T-helper 17 cell (primary cell): ENCODE data around the gene ZNF490. TPM values are rescaled to one million over a fixed set of nuclear protein-coding genes. Genes with fewer than 3 reads are reported as not detected.

Source experiments
- ATAC-seq: fragments of 150-1000 bp; cut with Tn5 transposase; 2 replicates; pipeline ENCODE4 v1.10.0; 2021; ENCODE audit warnings: mild to moderate bottlenecking, moderate library complexity
- DNase-seq, 3 donors: peaks; one replicate each; pipeline versions ENCODE4 v3.0.0 to v3.0.0-alpha.2; 2020 to 2021
- H3K9me3 ChIP-seq: one replicate; pipeline ENCODE4 v1.7.0; 2013; ENCODE audit warnings: low read length, mild to moderate bottlenecking; ENCODE audit not compliant: control insufficient read depth, poor library complexity, severe bottlenecking
- H3K27ac Mint-ChIP-seq: one replicate; pipeline ENCODE4 v1.8.0; 2022; ENCODE audit warnings: mild to moderate bottlenecking, moderate library complexity, mixed read lengths
- H3K27me3 Mint-ChIP-seq: one replicate; pipeline ENCODE4 v1.8.0; 2022; ENCODE audit warnings: mixed read lengths
- H3K36me3 Mint-ChIP-seq: one replicate; pipeline ENCODE4 v1.8.0; 2022; ENCODE audit warnings: low read depth, mixed read lengths
- H3K4me1 Mint-ChIP-seq: one replicate; pipeline ENCODE4 v1.8.0; 2022; ENCODE audit warnings: mild to moderate bottlenecking, mixed read lengths
- H3K4me3 Mint-ChIP-seq: one replicate; pipeline ENCODE4 v1.8.0; 2022; ENCODE audit warnings: mild to moderate bottlenecking, moderate library complexity, mixed read lengths
- total RNA-seq, 4 donors: library from RNA in 2 of 4; stranded (reverse) in 2 of 4; gene quantifications; one replicate each; pipeline ENCODE4 v1.2.3 and lab custom pipeline; 2022 to 2026

The ZNF490 gene
- total RNA-seq, 2 donors from 2014 or later = 6.8 to 7.0 TPM

- ATAC-seq = no peak
- no peak for DNase-seq
- Mint-ChIP-seq H3K36me3 (peaks cover 2% of the 10 kb centered on the region), H3K4me3 (no peak overlapping the region), H3K27ac (no peak overlapping the region), H3K27me3 (no peaks in the 10 kb centered on the region), H3K4me1 (peaks cover 45% of the 10 kb centered on the region)
- no peaks in the 10 kb centered on the region for H3K9me3 ChIP-seq
Measured at GRCh38 chr19:12546903-12547302, 63.7 kb downstream of the ZNF490 start.

- ATAC-seq = no peak
- no peaks in the 10 kb centered on the region for H3K27me3 Mint-ChIP-seq
- H3K9me3 ChIP-seq = no peaks in the 10 kb centered on the region
- H3K4me1 Mint-ChIP-seq = peaks cover 38% of the 10 kb centered on the region
- H3K36me3 Mint-ChIP-seq = peaks cover 2% of the 10 kb centered on the region
- peak overlapping the region; percentile 32 for H3K27ac Mint-ChIP-seq
- no peak for DNase-seq
- peak overlapping the region; percentile 21 for H3K4me3 Mint-ChIP-seq
Measured at GRCh38 chr19:12546068-12546467, 64.5 kb downstream of the ZNF490 start.

GRCh38 chr19:12545267-12545666 lies 65.3 kb downstream of the ZNF490 start:
- H3K27ac Mint-ChIP-seq = peak overlapping the region; percentile 32
- no peaks in the 10 kb centered on the region for H3K9me3 ChIP-seq
- H3K4me3 Mint-ChIP-seq = no peak overlapping the region
- ATAC-seq = no peak
- H3K36me3 Mint-ChIP-seq = peaks cover 2% of the 10 kb centered on the region
- no peaks in the 10 kb centered on the region for H3K27me3 Mint-ChIP-seq
- peaks cover 35% of the 10 kb centered on the region for H3K4me1 Mint-ChIP-seq
- no peak for DNase-seq

- Mint-ChIP-seq H3K27ac (no peak overlapping the region), H3K27me3 (no peaks in the 10 kb centered on the region), H3K4me1 (peaks cover 30% of the 10 kb centered on the region), H3K36me3 (peaks cover 2% of the 10 kb centered on the region), H3K4me3 (no peak overlapping the region)
- DNase-seq = no peak
- H3K9me3 ChIP-seq = no peaks in the 10 kb centered on the region
- ATAC-seq = no peak
Measured at GRCh38 chr19:12544401-12544876, 66.2 kb downstream of the ZNF490 start.

- DNase-seq = no peak
- H3K27ac Mint-ChIP-seq = no peak overlapping the region
- peaks cover 2% of the 10 kb centered on the region for H3K36me3 Mint-ChIP-seq
Measured at GRCh38 chr19:12543855-12544254, 66.8 kb downstream of the ZNF490 start.

More at GRCh38 chr19:12543855-12544254, 66.8 kb downstream of the ZNF490 start:
- H3K9me3 ChIP-seq = no peaks in the 10 kb centered on the region
- no peaks in the 10 kb centered on the region for H3K27me3 Mint-ChIP-seq
- ATAC-seq = no peak
- H3K4me1 Mint-ChIP-seq = peaks cover 26% of the 10 kb centered on the region
- H3K4me3 Mint-ChIP-seq = no peak overlapping the region

Other genes starting within 250 kb of the ZNF490 start
- under 1 TPM; 0.29 to 0.97 TPM for gene ZNF442, start 245.1 kb downstream of the ZNF490 start, total RNA-seq
- 1 to 10 TPM; 1.5 to 1.7 TPM for gene ZNF799, start 209.5 kb downstream of the ZNF490 start, total RNA-seq
- gene ZNF443, start 169.8 kb downstream of the ZNF490 start, total RNA-seq = 1 to 10 TPM; 2.3 to 2.6 TPM
- 1 to 10 TPM; 1.5 to 1.6 TPM for gene ZNF709, start 126.0 kb downstream of the ZNF490 start, total RNA-seq
- 10 to 100 TPM; 12.0 to 14.5 TPM for gene ZNF564, start 59.3 kb downstream of the ZNF490 start, total RNA-seq
- gene ZNF791, start 107 bp upstream of the ZNF490 start, total RNA-seq = 10 to 100 TPM; 46.2 to 47.0 TPM
- gene MAN2B1, start 55.9 kb upstream of the ZNF490 start, total RNA-seq = 100 to 1,000 TPM; 157 to 181 TPM
- gene WDR83, start 56.0 kb upstream of the ZNF490 start, total RNA-seq = 10 to 100 TPM; 10.5 to 11.1 TPM
- gene DHPS, start 71.1 kb upstream of the ZNF490 start, total RNA-seq = 100 to 1,000 TPM; 126 to 147 TPM
- not detected for gene GNG14, start 77.2 kb upstream of the ZNF490 start, total RNA-seq
- gene FBXW9, start 85.8 kb upstream of the ZNF490 start, total RNA-seq = 1 to 10 TPM; 2.9 to 3.5 TPM
- gene TNPO2, start 113.1 kb upstream of the ZNF490 start, total RNA-seq = 10 to 100 TPM; 48.6 to 60.0 TPM
- 100 to 1,000 TPM; 176 to 185 TPM for gene TRIR, start 123.9 kb upstream of the ZNF490 start, total RNA-seq
- 10 to 100 TPM; 29.8 to 32.6 TPM for gene GET3, start 126.7 kb upstream of the ZNF490 start, total RNA-seq
- not detected for gene BEST2, start 141.0 kb upstream of the ZNF490 start, total RNA-seq
- 10 to 100 TPM; 14.9 to 19.3 TPM for gene HOOK2, start 164.7 kb upstream of the ZNF490 start, total RNA-seq
- 1,000 to 10,000 TPM; 1,500 to 1,584 TPM for gene JUNB, start 180.7 kb upstream of the ZNF490 start, total RNA-seq
- 10 to 100 TPM; 92.6 to 97.0 TPM for gene PRDX2, start 191.0 kb upstream of the ZNF490 start, total RNA-seq
- gene THSD8, start 191.3 kb upstream of the ZNF490 start, total RNA-seq = 1 to 10 TPM in 1 of 2 donors, under 1 TPM in 1; 0.85 to 3.0 TPM
- 1 to 10 TPM; 3.1 to 5.7 TPM for gene RNASEH2A, start 195.8 kb upstream of the ZNF490 start, total RNA-seq
- gene RTBDN, start 223.8 kb upstream of the ZNF490 start, total RNA-seq = not detected
- gene MAST1, start 227.7 kb upstream of the ZNF490 start, total RNA-seq = 1 to 10 TPM; 1.5 to 4.1 TPM